Right ventricle myocardium superior (tissue), 1 donor: ENCODE measurements around the gene PAXX. TPM values are rescaled to one million over a fixed set of nuclear protein-coding genes. Genes with fewer than 3 reads are reported as not detected.
A peak's percentile ranks its signal among the peaks of the same experiment; 100 is the strongest.

Experiments used
- ATAC-seq: fragments of 200-7000 bp; cut with Tn5 transposase; one replicate; pipeline ENCODE4 v1.9.1; 2020; ENCODE audit warnings: mild to moderate bottlenecking; ENCODE audit not compliant: poor library complexity
- DNase-seq: peaks from one replicate; pipeline ENCODE4 v3.0.0-alpha.2; 2020
- intact Hi-C: fragments of 100-400 bp; cut with DNase I; formaldehyde crosslinking; loops from one replicate; pipeline ENCODE4 v1.11.2; 2022
- total RNA-seq: library from RNA; stranded (reverse); fragmentation: NEBNext Ultra II Directional; extraction: Animal tissue kit (Norgen Biotek cat#: 25700); gene quantifications from one replicate; pipeline ENCODE4 v1.2.1, GENCODE V29; 2021
- donor health status: DM: no; HTN: yes; CAD: no; lungs with severe emphysema.

Gene PAXX
- total RNA-seq, 1 donor from 2014 or later, result 19.4 TPM

DNA sequence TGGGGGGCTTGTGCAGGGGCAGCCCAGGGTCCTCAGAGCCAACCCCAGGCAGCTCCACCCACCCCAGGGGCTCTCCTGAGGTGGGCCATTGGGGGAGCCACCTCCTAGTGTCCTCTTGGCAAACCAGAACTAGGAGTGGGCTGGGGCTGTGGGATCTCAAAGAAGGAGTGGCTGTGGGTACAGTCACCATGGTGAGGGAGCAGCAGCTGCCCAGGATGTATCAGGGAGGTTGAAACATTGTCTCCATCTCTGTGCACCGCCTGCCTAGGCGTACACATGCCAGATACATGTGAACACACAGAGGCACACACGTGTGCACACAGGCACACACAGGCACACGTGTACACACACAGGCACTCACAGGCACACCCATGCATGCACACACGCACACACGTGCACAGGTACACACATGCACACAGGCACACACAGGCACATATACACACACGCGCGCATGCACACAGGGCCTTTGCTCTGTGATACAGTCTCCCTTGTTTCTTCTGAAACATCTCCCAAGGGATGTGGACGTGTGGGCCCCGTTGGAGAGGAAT lies 29.4 kb upstream of the PAXX start:
- intact Hi-C loops, result no loop called here
- ATAC-seq, result no peak
- DNase-seq, result no peak

- ATAC-seq (no peak), DNase-seq (no peak)
- intact Hi-C loops, result no loop called here
Measured at GRCh38 chr9:136963341-136963740, 28.9 kb upstream of the PAXX start.

DNA sequence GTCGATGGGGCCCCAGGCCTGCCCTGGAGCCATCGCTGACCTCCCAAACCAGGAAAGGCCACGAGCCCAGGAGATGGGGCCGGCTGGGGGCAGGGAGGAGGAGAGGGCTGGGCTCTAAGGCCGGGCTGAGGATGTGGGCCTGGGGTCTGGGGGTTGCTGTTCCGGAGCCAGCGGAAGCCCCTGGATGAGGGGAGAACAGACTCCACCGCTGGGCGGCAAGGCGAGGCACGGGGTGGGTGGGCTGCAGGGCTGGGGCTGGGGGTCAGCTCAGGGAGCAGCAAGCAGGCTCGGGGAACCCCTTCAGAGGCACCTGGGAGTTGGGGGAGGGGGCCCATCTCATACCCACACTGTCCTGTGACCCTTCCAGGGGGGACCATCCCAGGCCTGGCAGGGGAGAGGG lies 28.5 kb upstream of the PAXX start:
- DNase-seq, result no peak
- ATAC-seq, result no peak
- intact Hi-C loops, result no loop called here

DNA sequence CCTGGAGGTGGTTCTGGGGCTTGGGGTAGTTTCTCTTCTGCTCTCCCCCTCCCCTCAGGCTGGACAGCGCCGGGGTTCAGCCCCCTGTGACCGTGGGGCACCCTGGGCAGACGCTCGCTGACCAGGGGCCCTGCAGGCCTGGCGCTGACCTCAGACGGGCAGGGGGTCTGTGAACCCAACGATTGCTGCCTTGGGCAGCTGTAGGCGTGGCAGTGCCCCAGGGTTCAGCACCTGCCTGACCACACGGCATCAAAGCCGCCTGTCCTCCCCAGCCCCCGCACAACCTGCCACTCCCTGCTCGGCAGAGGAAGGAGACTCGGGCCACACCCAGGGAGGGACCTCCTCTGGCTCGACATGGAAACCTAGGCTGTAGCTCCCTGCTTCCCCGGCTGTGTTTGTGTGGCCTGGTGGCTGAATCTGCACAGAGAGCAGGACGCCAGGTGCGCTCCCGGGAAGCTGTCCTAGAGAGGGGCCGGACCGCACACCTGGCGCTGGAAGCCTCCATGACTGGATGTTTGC lies 28.0 kb upstream of the PAXX start:
- ATAC-seq (no peak), DNase-seq (no peak)
- intact Hi-C loops, result no loop called here

GRCh38 chr9:136964833-136965422 lies 27.3 kb upstream of the PAXX start:
- intact Hi-C loops, result no loop called here
- ATAC-seq (no peak), DNase-seq (no peak)

DNA sequence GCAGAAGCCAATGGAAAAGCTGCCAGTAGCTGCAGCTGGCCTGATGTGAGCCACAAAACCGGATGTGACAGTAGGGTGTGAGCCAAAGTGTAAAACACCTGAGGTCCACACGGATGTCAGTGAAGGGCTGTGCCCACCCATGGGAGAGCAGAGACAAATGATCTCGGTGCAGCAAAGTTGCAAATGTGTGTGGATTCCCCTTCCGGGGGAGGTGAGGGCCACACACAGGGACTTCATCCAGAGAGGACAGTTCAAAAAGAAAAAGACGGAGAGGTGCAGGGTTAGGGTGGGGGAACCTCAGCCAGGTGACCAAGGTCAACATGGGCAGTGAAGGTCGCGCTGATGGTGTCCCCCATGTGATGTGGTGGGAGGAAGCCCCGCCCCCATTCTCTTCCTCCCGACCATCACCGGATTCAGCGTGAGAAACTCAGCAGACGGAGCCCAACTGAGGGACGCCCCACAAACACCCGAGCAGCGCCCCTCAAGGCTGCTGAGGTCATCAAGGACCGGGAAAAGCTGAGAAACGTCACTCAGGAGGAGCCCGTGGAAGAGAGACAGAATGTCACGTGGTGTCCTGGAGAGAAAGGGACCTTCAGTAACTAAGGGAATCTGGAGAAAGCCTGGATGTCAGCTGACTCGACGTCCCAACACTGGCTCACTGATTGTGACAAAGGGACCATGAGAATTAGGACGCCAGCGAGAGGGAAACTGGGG lies 26.3 kb upstream of the PAXX start:
- ATAC-seq (no peak), DNase-seq (no peak)
- intact Hi-C loops, result no loop called here

GRCh38 chr9:136968333-136969127 lies 23.7 kb upstream of the PAXX start:
- peak; percentile 55 for ATAC-seq
- no peak for DNase-seq
- intact Hi-C loops, result no loop called here

- intact Hi-C loops, result no loop called here
- peak; percentile 15 for ATAC-seq
Measured at GRCh38 chr9:136969150-136969549, 23.1 kb upstream of the PAXX start.

DNA sequence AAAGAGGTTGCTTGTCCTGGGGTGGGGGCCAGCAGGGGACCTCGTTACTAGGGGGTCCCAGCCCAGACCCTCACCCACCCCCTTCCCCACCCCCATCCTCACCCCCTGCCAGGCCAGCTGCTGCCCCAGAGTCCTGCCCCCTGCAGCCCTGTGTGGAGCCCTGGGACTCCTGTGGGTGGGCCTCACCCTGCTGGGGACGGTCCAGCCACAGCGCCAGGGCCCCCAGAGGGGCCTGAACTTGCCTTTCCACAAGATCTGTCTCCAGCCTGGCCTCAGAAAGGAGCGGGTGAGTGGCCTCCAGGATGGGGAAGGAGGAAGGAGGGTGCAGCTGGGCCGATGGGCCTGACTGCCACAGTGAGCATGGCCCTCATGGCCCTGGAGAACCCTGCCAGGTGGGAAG lies 22.4 kb upstream of the PAXX start:
- no peak for ATAC-seq
- no peak for DNase-seq
- intact Hi-C loops, result no loop called here

More at GRCh38 chr9:136969150-136969549, 23.1 kb upstream of the PAXX start:
- no peak for DNase-seq

GRCh38 chr9:136970361-136970760 lies 21.9 kb upstream of the PAXX start:
- intact Hi-C loops, result no loop called here
- DNase-seq (no peak), ATAC-seq (no peak)

GRCh38 chr9:136971746-136972145 lies 20.5 kb upstream of the PAXX start:
- intact Hi-C loops, result no loop called here
- ATAC-seq, result no peak
- no peak for DNase-seq

DNA sequence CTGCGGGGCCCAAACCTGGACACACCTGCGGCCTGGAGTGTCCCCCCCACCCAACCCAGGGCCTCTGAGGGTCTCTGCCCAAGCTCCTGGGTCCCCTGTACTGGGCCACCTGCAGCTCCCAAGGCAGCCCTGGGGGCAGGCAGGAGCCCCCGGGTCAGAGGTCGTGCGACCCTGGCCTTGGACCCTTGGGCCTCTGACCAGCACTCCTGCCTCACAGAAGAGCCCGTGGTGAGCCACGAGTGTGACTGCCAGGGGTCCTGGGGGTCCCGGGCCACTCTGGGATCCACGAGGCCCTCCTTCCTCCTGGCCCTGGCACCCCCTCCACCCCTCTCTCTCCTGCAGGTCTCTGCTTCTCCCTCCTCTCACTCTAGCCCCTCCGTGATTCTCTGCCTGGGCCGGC lies 19.9 kb upstream of the PAXX start:
- intact Hi-C loops, result no loop called here
- DNase-seq (no peak), ATAC-seq (no peak)

GRCh38 chr9:136972743-136973142 lies 19.5 kb upstream of the PAXX start:
- DNase-seq, result no peak
- ATAC-seq, result no peak
- intact Hi-C loops, result no loop called here

DNA sequence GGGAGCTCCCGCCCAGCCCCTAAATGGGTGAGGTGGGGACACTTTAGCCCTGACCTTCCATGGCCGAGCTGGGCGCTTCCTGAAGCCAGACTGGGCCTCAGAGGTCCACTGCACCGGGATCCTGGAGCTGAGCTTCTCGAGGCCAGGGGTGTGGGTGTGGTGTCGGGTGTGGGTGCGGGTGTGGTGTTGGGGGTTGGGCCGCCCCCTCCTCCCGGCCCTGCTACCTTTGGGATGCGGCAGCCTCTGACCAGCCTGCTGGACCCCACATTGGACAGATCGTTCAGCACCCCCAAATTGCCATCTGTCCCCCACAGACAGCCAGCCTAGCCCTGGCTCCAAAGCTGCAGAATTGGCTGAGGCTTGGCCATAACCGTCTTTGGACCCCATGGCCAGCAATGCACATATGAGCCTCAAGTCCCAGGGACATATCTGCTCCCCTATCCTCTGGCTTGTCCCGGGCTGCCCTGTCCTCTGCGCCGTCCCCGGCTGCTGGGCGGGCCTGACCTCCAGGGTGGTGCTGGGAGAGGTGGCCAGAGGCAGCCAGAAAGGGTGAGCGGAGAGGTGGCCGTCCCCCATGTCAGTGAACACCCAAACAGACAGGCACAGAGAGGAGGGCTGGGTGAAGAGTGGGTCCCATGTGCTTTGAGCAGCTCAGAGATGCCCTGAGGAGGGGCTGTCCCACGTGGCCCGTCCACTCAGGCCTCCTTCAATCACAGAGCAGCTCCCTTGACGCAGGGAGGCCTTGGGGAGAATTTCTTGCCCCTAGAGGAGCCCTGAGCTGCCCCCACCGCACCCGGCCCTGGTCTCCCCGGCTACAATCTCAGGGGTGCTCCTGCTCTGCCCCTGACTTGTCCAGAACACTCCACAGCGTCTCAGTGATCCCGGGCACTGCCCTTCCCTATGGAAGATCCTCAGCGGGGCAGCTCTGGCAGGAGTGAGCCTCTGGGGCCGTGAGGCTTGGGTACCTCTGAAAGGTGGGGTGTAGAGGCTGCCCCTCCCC lies 18.3 kb upstream of the PAXX start:
- intact Hi-C loops, result no loop called here
- ATAC-seq, result no peak
- no peak for DNase-seq

DNA sequence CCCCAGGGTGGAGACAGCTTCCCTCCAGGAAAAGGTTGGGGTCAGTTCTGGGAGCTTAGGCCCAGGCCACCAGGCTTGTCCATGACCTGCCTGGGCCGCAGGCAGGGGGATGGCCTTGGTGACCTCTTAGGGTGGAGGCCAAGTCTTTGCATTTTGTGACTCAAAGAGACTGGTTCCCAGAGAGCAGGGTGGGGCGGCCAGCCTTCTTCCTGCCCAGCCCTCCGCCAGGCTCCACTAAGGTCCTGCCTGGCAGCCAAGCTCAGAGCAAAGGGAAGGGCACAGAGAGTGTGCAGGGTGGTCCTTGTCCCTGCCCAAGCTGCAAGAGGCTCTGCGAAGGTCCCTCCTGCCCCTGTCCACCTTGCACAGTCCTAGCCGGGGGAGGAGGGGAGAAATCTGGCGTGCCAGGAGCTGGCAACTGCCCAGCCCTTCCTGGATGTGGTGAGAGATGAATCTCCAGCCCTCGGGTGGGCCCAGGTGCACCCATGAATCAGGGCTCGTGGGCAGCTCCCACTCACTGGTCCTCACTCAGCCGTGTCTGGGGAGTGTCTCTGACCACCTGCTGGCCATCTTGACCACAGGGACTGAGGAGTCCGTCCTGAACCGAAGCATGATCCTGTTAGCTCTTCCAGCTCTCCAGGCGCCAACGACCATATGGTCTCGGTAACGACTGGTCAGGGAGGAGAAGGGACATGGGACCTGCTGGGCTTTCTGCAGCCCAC lies 17.2 kb upstream of the PAXX start:
- intact Hi-C loops, result no loop called here
- ATAC-seq (no peak), DNase-seq (no peak)

GRCh38 chr9:136975644-136976043 lies 16.6 kb upstream of the PAXX start:
- intact Hi-C loops, result loop anchor here (2.0 kb wide), 1 partner anchor 27 kb away; no protein-coding TSS in a partner anchor
- DNase-seq (peak; percentile 79), ATAC-seq (no peak)

- peak; percentile 59 for ATAC-seq
- intact Hi-C loops, result loop anchor here (2.0 kb wide), 1 partner anchor 28 kb away; no protein-coding TSS in a partner anchor
- DNase-seq, result peak; percentile 91
Measured at GRCh38 chr9:136977223-136977622, 15.0 kb upstream of the PAXX start, which contains the start of gene PTGDS. TSS of gene PTGDS (plus strand) at chr9:136977504. CDS start at chr9:136977579, 75 bp downstream.
